Neural cell (in vitro differentiated cells): ENCODE measurements around the gene L1CAM. TPM values are rescaled to one million over a fixed set of nuclear protein-coding genes. Genes with fewer than 3 reads are reported as not detected.
A peak's percentile ranks its signal among the peaks of the same experiment; 100 is the strongest.

Experiments used
- H2AFZ ChIP-seq: fragments of 200-600, 300-800 bp; sonication (generic), shearing (Covaris generic); 2 replicates; pipeline ENCODE4 v1.6.0; 2014; ENCODE audit warnings: low read depth, mild to moderate bottlenecking, antibody characterized with exemption, low read length, moderate library complexity
- H3F3A ChIP-seq: fragments of 200-600 bp; shearing (Covaris generic); 2 replicates; pipeline ENCODE4 v1.6.1; 2016; ENCODE audit warnings: mild to moderate bottlenecking, moderate library complexity, mixed read lengths, antibody characterized with exemption, low read length; ENCODE audit not compliant: insufficient read depth, poor library complexity, severe bottlenecking
- H3K27ac ChIP-seq: fragments of 200-600, 300-800 bp; sonication (generic), shearing (Covaris generic); 2 replicates; pipeline ENCODE4 v1.5.1; 2014; ENCODE audit warnings: mild to moderate bottlenecking, low read length, moderate library complexity
- H3K27me3 ChIP-seq: fragments of 300-800, 200-600 bp; sonication (generic), shearing (Covaris generic); 2 replicates; pipeline ENCODE4 v1.6.0; 2014; ENCODE audit warnings: mild to moderate bottlenecking, low read depth, low read length, moderate library complexity; ENCODE audit not compliant: insufficient read depth
- H3K36me3 ChIP-seq: fragments of 300-800, 200-600 bp; sonication (generic), shearing (Covaris generic); 2 replicates; pipeline ENCODE4 v1.5.1; 2014; ENCODE audit warnings: mild to moderate bottlenecking, antibody characterized with exemption, low read length, moderate library complexity; ENCODE audit not compliant: insufficient read depth
- H3K4me2 ChIP-seq: fragments of 300-800, 200-600 bp; sonication (generic), shearing (Covaris generic); 2 replicates; pipeline ENCODE4 v1.6.0; 2014; ENCODE audit warnings: mild to moderate bottlenecking, low read length
- H3K4me3 ChIP-seq: fragments of 300-800, 200-600 bp; sonication (generic), shearing (Covaris generic); 2 replicates; pipeline ENCODE4 v1.5.1; 2014; ENCODE audit warnings: mild to moderate bottlenecking, low read length, moderate library complexity
- H3K79me2 ChIP-seq: fragments of 200-600 bp; shearing (Covaris generic); replicated peaks from 2 replicates; pipeline ENCODE4 v1.6.0; 2014; ENCODE audit warnings: mild to moderate bottlenecking, low read length, moderate library complexity; ENCODE audit not compliant: insufficient read depth
- H3K9ac ChIP-seq: fragments of 300-800, 200-600 bp; sonication (generic), shearing (Covaris generic); 2 replicates; pipeline ENCODE4 v1.6.1; 2016; ENCODE audit warnings: mild to moderate bottlenecking, low read length, mixed read lengths
- H3K9me2 ChIP-seq: fragments of 200-600 bp; shearing (Covaris generic); 2 replicates; pipeline ENCODE4 v1.6.1; 2016; ENCODE audit warnings: mild to moderate bottlenecking, low read length, mixed read lengths; ENCODE audit not compliant: insufficient read depth
- H3K9me3 ChIP-seq: fragments of 200-600, 300-800 bp; sonication (generic), shearing (Covaris generic); 2 replicates; pipeline ENCODE4 v1.6.1; 2016; ENCODE audit warnings: mild to moderate bottlenecking, mixed run types, low read length, moderate library complexity, mixed read lengths
- H4K20me1 ChIP-seq: fragments of 200-600 bp; shearing (Covaris generic); 2 replicates; pipeline ENCODE4 v1.6.1; 2016; ENCODE audit warnings: mild to moderate bottlenecking, mixed run types; ENCODE audit not compliant: insufficient read depth
- CTCF ChIP-seq: fragments of 450-650 bp; IDR thresholded peaks from 2 replicates; pipeline ENCODE4 v1.5.1; 2014; ENCODE audit warnings: antibody characterized with exemption, mild to moderate bottlenecking, moderate library complexity; ENCODE audit not compliant: poor library complexity, severe bottlenecking
- EP300 ChIP-seq: fragments of 450-650 bp; conservative IDR thresholded peaks from 2 replicates; pipeline ENCODE4 v1.6.1; 2014; ENCODE audit warnings: antibody characterized with exemption, mild to moderate bottlenecking, moderate library complexity; ENCODE audit not compliant: poor library complexity, severe bottlenecking
- EZH2 ChIP-seq: fragments of 200-600, 300-800 bp; shearing (Covaris generic), sonication (generic); IDR thresholded peaks from 2 replicates; pipeline ENCODE4 v1.6.1; 2014; ENCODE audit warnings: antibody characterized with exemption, low read length, borderline replicate concordance, mild to moderate bottlenecking; ENCODE audit not compliant: insufficient read depth, poor library complexity, severe bottlenecking
- MXI1 ChIP-seq: fragments of 450-650 bp; conservative IDR thresholded peaks from 2 replicates; pipeline ENCODE4 v1.6.1; 2014; ENCODE audit warnings: antibody characterized with exemption, mild to moderate bottlenecking; ENCODE audit not compliant: poor library complexity, severe bottlenecking
- POLR2AphosphoS5 ChIP-seq: IDR thresholded peaks from 2 replicates; pipeline ENCODE4 v1.6.1; 2012
- RAD21 ChIP-seq: fragments of 450-650 bp; conservative IDR thresholded peaks from 2 replicates; pipeline ENCODE4 v1.6.1; 2014; ENCODE audit warnings: antibody characterized with exemption, mild to moderate bottlenecking, moderate library complexity
- REST ChIP-seq: IDR thresholded peaks from 2 replicates; pipeline ENCODE4 v1.6.1; 2012; ENCODE audit warnings: borderline replicate concordance
- SMC3 ChIP-seq: fragments of 450-650 bp; conservative IDR thresholded peaks from 2 replicates; pipeline ENCODE4 v1.6.1; 2014; ENCODE audit warnings: antibody characterized with exemption, mild to moderate bottlenecking, moderate library complexity; ENCODE audit not compliant: poor library complexity
- TAF1 ChIP-seq: IDR thresholded peaks from 2 replicates; pipeline ENCODE4 v1.6.1; 2012; ENCODE audit warnings: low read depth
- polyA plus RNA-seq: library from polyadenylated mRNA; depleted of rRNA; stranded (reverse); fragments of >200 nt; gene quantifications from 2 replicates; pipeline ENCODE4 v1.2.3, GENCODE V29; 2014

L1CAM gene
- polyA plus RNA-seq, 1 donor from 2014 or later, result 88.0 TPM

- Histone ChIP-seq H3K4me3 (no peak overlapping the region), H3K9ac (no peak overlapping the region), H3K36me3 (no peaks in the 10 kb centered on the region), H3K79me2 (no peaks in the 10 kb centered on the region), H4K20me1 (no peaks in the 10 kb centered on the region), H3K27ac (no peak overlapping the region), H3K9me3 (no peaks in the 10 kb centered on the region), H2AFZ (no peak overlapping the region), H3K9me2 (no peaks in the 10 kb centered on the region), H3F3A (no peaks in the 10 kb centered on the region), H3K27me3 (no peaks in the 10 kb centered on the region), H3K4me2 (no peak overlapping the region)
- TF ChIP-seq REST (no peak), SMC3 (no peak), EZH2 (no peak), MXI1 (no peak), POLR2AphosphoS5 (no peak)
These were observed 40.8 kb downstream of the L1CAM start for GRCh38 chrX:153845195-153845594.

GRCh38 chrX:153844509-153845082, 41.4 kb downstream of the L1CAM start:
- no peaks in the 10 kb centered on the region for H3F3A ChIP-seq
- no peak overlapping the region for H3K4me3 ChIP-seq
- H3K9ac ChIP-seq, result no peak overlapping the region
- no peaks in the 10 kb centered on the region for H3K27me3 ChIP-seq
- no peaks in the 10 kb centered on the region for H3K36me3 ChIP-seq
- TF ChIP-seq REST (no peak), RAD21 (no peak), EP300 (no peak), CTCF (no peak), MXI1 (no peak), TAF1 (no peak), SMC3 (no peak), POLR2AphosphoS5 (no peak), EZH2 (no peak)
- H3K9me2 ChIP-seq, result no peaks in the 10 kb centered on the region
- no peak overlapping the region for H2AFZ ChIP-seq
- peak overlapping the region; percentile 12 for H3K27ac ChIP-seq
- H3K9me3 ChIP-seq, result no peaks in the 10 kb centered on the region
- no peaks in the 10 kb centered on the region for H4K20me1 ChIP-seq
- no peaks in the 10 kb centered on the region for H3K79me2 ChIP-seq
- H3K4me2 ChIP-seq, result no peak overlapping the region
